Measurements from ENCODE around the gene UVRAG.

GRCh38 chr11:75980031-75980430 is 165.0 kb downstream of the UVRAG start:
- TF ChIP-seq EZH2 (IDR thresholded peaks at IDR 0.05; ENCODE audit: low read length), result no peak
- no peak for TF ChIP-seq CTCF (optimal IDR thresholded peaks at IDR 0.05 in 1 of 3, IDR thresholded peaks at IDR 0.05 in 1 of 3, conservative IDR thresholded peaks at IDR 0.05 in 1 of 3; ENCODE audit: extremely low read depth in 1 of 3, insufficient read depth in 2 of 3, low read length in 3 of 3)
